WTC11 (cell line): ENCODE measurements around the gene ANKRD9. TPM values are rescaled to one million over a fixed set of nuclear protein-coding genes. Genes with fewer than 3 reads are reported as not detected.
"Not testable (repeated sequence)": the region's sequence is repeated elsewhere in the genome, so short reads cannot be mapped to it uniquely, and the experiment has no call there.

Experiments used
- ATAC-seq: fragments of 200-7000 bp; cut with Tn5 transposase; 2 replicates; pipeline ENCODE4 v1.10.0; 2021; ENCODE audit warnings: mild to moderate bottlenecking, moderate library complexity
- CTCF ChIA-PET: fragments of 300-600 bp; sonication (Branson Sonifier 250); formaldehyde crosslinking; loops from one replicate; lab custom pipeline; 2021; ENCODE audit warnings: antibody characterized with exemption; lab: Charles Lee
- POLR2A ChIA-PET: fragments of 350-600 bp; sonication (Branson Sonifier 250); formaldehyde crosslinking; loops from one replicate; lab custom pipeline; 2021; ENCODE audit warnings: antibody characterized with exemption; lab: Charles Lee
- DNase-seq: peaks from one replicate; pipeline ENCODE4 v3.0.0; 2021; ENCODE audit warnings: low spot score
- H3K27ac Mint-ChIP-seq: 2 replicates; pipeline ENCODE4 v1.8.0; 2021; ENCODE audit warnings: mixed read lengths
- H3K27me3 Mint-ChIP-seq: 2 replicates; pipeline ENCODE4 v1.8.0; 2021; ENCODE audit warnings: low read depth, mild to moderate bottlenecking, moderate library complexity, mixed read lengths
- H3K36me3 Mint-ChIP-seq: 2 replicates; pipeline ENCODE4 v1.8.0; 2021; ENCODE audit warnings: mixed read lengths
- H3K4me1 Mint-ChIP-seq: 2 replicates; pipeline ENCODE4 v1.8.0; 2022; ENCODE audit warnings: mixed read lengths
- H3K4me3 Mint-ChIP-seq: 2 replicates; pipeline ENCODE4 v1.8.0; 2021; ENCODE audit warnings: mild to moderate bottlenecking, moderate library complexity, mixed read lengths
- H3K9me3 Mint-ChIP-seq: 2 replicates; pipeline ENCODE4 v1.8.0; 2021; ENCODE audit warnings: mixed read lengths
- CTCF ChIP-seq: fragments of 200-600 bp; IDR thresholded peaks from 2 replicates; pipeline ENCODE4 v1.8.0; 2022; ENCODE audit warnings: antibody characterized with exemption
- E2F5 ChIP-seq: sonication (generic); formaldehyde crosslinking; IDR thresholded peaks from 2 replicates; pipeline ENCODE4 v1.8.1; 2022; ENCODE audit warnings: mild to moderate bottlenecking, moderate library complexity, missing genetic modification reagents
- FOXP1 ChIP-seq: sonication (generic); formaldehyde crosslinking; IDR thresholded peaks from 2 replicates; pipeline ENCODE4 v1.8.0; 2022; ENCODE audit warnings: missing genetic modification reagents, mild to moderate bottlenecking, moderate library complexity, borderline replicate concordance
- GABPB1 ChIP-seq: sonication (generic); formaldehyde crosslinking; IDR thresholded peaks from 2 replicates; pipeline ENCODE4 v1.8.1; 2023; ENCODE audit warnings: mild to moderate bottlenecking, missing genetic modification reagents
- JUN ChIP-seq: sonication (generic); formaldehyde crosslinking; IDR thresholded peaks from 2 replicates; pipeline ENCODE4 v1.8.0; 2023; ENCODE audit warnings: mild to moderate bottlenecking, missing genetic modification reagents
- OVOL2 ChIP-seq: fragments of 250-450 bp; sonication (Bioruptor Pico); IDR thresholded peaks from 2 replicates; pipeline ENCODE4 v1.9.0; 2021; ENCODE audit warnings: mild to moderate bottlenecking, borderline replicate concordance
- SMAD4 ChIP-seq: sonication (generic); formaldehyde crosslinking; IDR thresholded peaks from 2 replicates; pipeline ENCODE4 v1.8.0; 2022; ENCODE audit warnings: mild to moderate bottlenecking, missing genetic modification reagents
- TP53 ChIP-seq: sonication (generic); formaldehyde crosslinking; IDR thresholded peaks from 2 replicates; pipeline ENCODE4 v1.8.1; 2023; ENCODE audit warnings: mild to moderate bottlenecking, missing genetic modification reagents
- ZNF121 ChIP-seq: sonication (generic); formaldehyde crosslinking; IDR thresholded peaks from 2 replicates; pipeline ENCODE4 v1.8.0; 2023; ENCODE audit warnings: missing genetic modification reagents
- ZNF423 ChIP-seq: fragments of 250-450 bp; sonication (Bioruptor Pico); IDR thresholded peaks from 2 replicates; pipeline ENCODE4 v2.1.2; 2022; ENCODE audit warnings: mild to moderate bottlenecking, moderate library complexity
- total RNA-seq: library from RNA; stranded (reverse); gene quantifications from 3 replicates; pipeline ENCODE4 v1.2.3, GENCODE V29; 2021
- TF ChIP-seq, protein P1 (sequence below): sonication (generic); formaldehyde crosslinking; IDR thresholded peaks from 2 replicates; pipeline ENCODE4 v1.8.0; 2022; ENCODE audit warnings: mild to moderate bottlenecking, missing genetic modification reagents

The ANKRD9 gene
- total RNA-seq, 1 experiment from 2014 or later, result 63.8 TPM

- H3K9me3 Mint-ChIP-seq, result no peaks in the 10 kb centered on the region
- DNase-seq (peak; percentile 44), ATAC-seq (peak; percentile 4; the same call in 1 of the 2 replicates)
- H3K36me3 Mint-ChIP-seq, result no peaks in the 10 kb centered on the region
- H3K4me3 Mint-ChIP-seq, result peak overlapping the region; percentile 62
- 0 out of 2 replicates have a peak, but pooled peaks have one; percentile 10 for TF ChIP-seq ZNF423 (CRISPR knock-in tag)
- TF ChIP-seq E2F5, result peak; percentile 31; the same call in 1 of the 2 replicates
- no peak for TF ChIP-seq CTCF
- H3K27ac Mint-ChIP-seq, result no peak overlapping the region
- CTCF ChIA-PET, result interaction anchor here (0.5 to 1.3 kb wide), 5 partner anchors 8 to 106 kb away, joined by 3 to 4 read pairs (median 4); no protein-coding TSS in a partner anchor
- peaks cover 15% of the 10 kb centered on the region for H3K4me1 Mint-ChIP-seq
- H3K27me3 Mint-ChIP-seq, result peaks cover 23% of the 10 kb centered on the region
- POLR2A ChIA-PET, result interaction anchor here (1.1 kb wide), 1 partner anchor 20 kb away, joined by 3 read pairs; no protein-coding TSS in a partner anchor
These were observed 34.6 kb upstream of the ANKRD9 start for GRCh38 chr14:102544046-102544746.

DNA sequence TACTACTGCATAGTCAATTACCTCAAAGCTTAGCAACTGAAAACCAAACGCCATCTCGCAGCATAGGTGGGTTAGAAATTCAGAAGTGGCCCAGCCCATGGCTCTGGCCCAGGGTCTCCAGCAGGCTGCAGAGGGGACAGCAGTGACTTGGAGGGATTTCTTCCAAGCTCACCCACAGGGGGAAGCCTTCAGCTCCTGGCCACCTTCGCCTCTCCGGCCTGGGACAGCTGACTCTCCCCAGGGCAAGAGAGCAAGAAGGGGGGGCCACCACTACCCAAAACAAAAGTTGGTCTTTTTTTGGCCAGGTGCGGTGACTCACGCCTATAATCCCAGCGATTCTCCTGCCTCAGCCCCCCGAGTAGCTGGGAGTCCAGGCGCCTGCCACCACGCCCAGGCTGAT is 32.2 kb upstream of the ANKRD9 start:
- Mint-ChIP-seq H3K4me3 (no peak overlapping the region), H3K9me3 (no peaks in the 10 kb centered on the region), H3K4me1 (peaks cover 15% of the 10 kb centered on the region), H3K27me3 (peaks cover 23% of the 10 kb centered on the region), H3K36me3 (no peaks in the 10 kb centered on the region), H3K27ac (no peak overlapping the region)
- TF ChIP-seq SMAD4 (CRISPR knock-in tag) (no peak), JUN (CRISPR knock-in tag) (no peak), FOXP1 (CRISPR knock-in tag) (no peak)
- DNase-seq (no peak), ATAC-seq (peak; percentile 25)
- CTCF ChIA-PET, result interaction anchor here (0.6 to 3.4 kb wide), 9 partner anchors 14 to 191 kb away, joined by 3 to 18 read pairs (median 4); partner anchors contain the start of gene ANKRD9
- POLR2A ChIA-PET, result interaction anchor here (1.2 kb wide), 1 partner anchor 14 kb away, joined by 3 read pairs; no protein-coding TSS in a partner anchor

GRCh38 chr14:102541029-102541491 is 31.5 kb upstream of the ANKRD9 start:
- H3K4me3 Mint-ChIP-seq, ATAC-seq, H3K9me3 Mint-ChIP-seq, DNase-seq, H3K36me3 Mint-ChIP-seq, H3K27ac Mint-ChIP-seq: not testable (repeated sequence)
- POLR2A ChIA-PET, result interaction anchor here (1.1 kb wide), 1 partner anchor 31 kb away, joined by 3 read pairs; the partner anchor contains the start of gene ANKRD9
- Mint-ChIP-seq H3K4me1 (peaks cover 15% of the 10 kb centered on the region), H3K27me3 (peaks cover 19% of the 10 kb centered on the region)
- CTCF ChIA-PET, result interaction anchor here (0.6 to 3.4 kb wide), 6 partner anchors 14 to 191 kb away, joined by 3 to 18 read pairs (median 4); no protein-coding TSS in a partner anchor

- CTCF ChIA-PET, result interaction anchor here (3.4 kb wide), 1 partner anchor 15 kb away, joined by 18 read pairs; no protein-coding TSS in a partner anchor
- no peak overlapping the region for H3K4me3 Mint-ChIP-seq
These were observed 30.9 kb upstream of the ANKRD9 start for GRCh38 chr14:102540315-102541028.

More at GRCh38 chr14:102540315-102541028, 30.9 kb upstream of the ANKRD9 start:
- no peaks in the 10 kb centered on the region for H3K36me3 Mint-ChIP-seq
- no peak overlapping the region for H3K27ac Mint-ChIP-seq
- POLR2A ChIA-PET, result interaction anchor here (0.9 to 1.1 kb wide), 2 partner anchors 30 to 34 kb away, joined by 3 read pairs; partner anchors contain the start of gene ANKRD9
- H3K27me3 Mint-ChIP-seq, result peaks cover 13% of the 10 kb centered on the region
- no peaks in the 10 kb centered on the region for H3K9me3 Mint-ChIP-seq
- TF ChIP-seq ZNF423 (CRISPR knock-in tag) (peak; percentile 20; the same call in 1 of the 2 replicates), GABPB1 (peak; percentile 67), TP53 (CRISPR knock-in tag) (0 out of 2 replicates have a peak, but pooled peaks have one; percentile 8), ZNF121 (CRISPR knock-in tag) (no peak), OVOL2 (CRISPR knock-in tag) (no peak)
- TF ChIP-seq, protein P1, sequence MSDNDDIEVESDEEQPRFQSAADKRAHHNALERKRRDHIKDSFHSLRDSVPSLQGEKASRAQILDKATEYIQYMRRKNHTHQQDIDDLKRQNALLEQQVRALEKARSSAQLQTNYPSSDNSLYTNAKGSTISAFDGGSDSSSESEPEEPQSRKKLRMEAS (CRISPR knock-in tag), result peak; percentile 72; the same call in 1 of the 2 replicates
- ATAC-seq (no peak), DNase-seq (no peak)
- peaks cover 9% of the 10 kb centered on the region for H3K4me1 Mint-ChIP-seq
